ENCODE data around the gene NCAM2. TPM values are rescaled to one million over a fixed set of nuclear protein-coding genes. Genes with fewer than 3 reads are reported as not detected.
A peak's percentile ranks its signal among the peaks of the same experiment; 100 is the strongest.

The NCAM2 gene
- total RNA-seq, 1 experiment from 2014 or later: not detected

GRCh38 chr21:21196087-21196486, 197.9 kb downstream of the NCAM2 start:
- Mint-ChIP-seq H3K36me3 (ENCODE audit: insufficient read depth, unreplicated experiment) (no peaks in the 10 kb centered on the region), H3K9me3 (ENCODE audit: unreplicated experiment) (peaks cover 7% of the 10 kb centered on the region), H3K27me3 (ENCODE audit: insufficient read depth, unreplicated experiment) (no peaks in the 10 kb centered on the region), H3K27ac (ENCODE audit: low read depth, unreplicated experiment) (no peak overlapping the region), H3K4me1 (ENCODE audit: insufficient read depth, unreplicated experiment) (peaks cover 11% of the 10 kb centered on the region), H3K4me3 (ENCODE audit: unreplicated experiment) (no peak overlapping the region)
- no peak for TF ChIP-seq CTCF (IDR thresholded peaks at IDR 0.05; ENCODE audit: unreplicated experiment)
- no peak for DNase-seq (ENCODE audit: unreplicated experiment)
- no TSS peak for BruUV-seq (replicated peaks)
- CTCF ChIA-PET: interaction anchor here (0.6 to 0.7 kb wide), 2 partner anchors 17 to 1422 kb away, joined by 3 read pairs; no protein-coding TSS in a partner anchor
- intact Hi-C loops (cut with micrococcal nuclease): no loop called here
- POLR2A ChIA-PET: interaction anchor here (0.8 kb wide), 1 partner anchor 10 kb away, joined by 3 read pairs; no protein-coding TSS in a partner anchor

- H3K4me3 Mint-ChIP-seq (ENCODE audit: unreplicated experiment): no peak overlapping the region
- peaks cover 7% of the 10 kb centered on the region for H3K9me3 Mint-ChIP-seq (ENCODE audit: unreplicated experiment)
- peaks cover 11% of the 10 kb centered on the region for H3K4me1 Mint-ChIP-seq (ENCODE audit: insufficient read depth, unreplicated experiment)
- no peaks in the 10 kb centered on the region for H3K36me3 Mint-ChIP-seq (ENCODE audit: insufficient read depth, unreplicated experiment)
- no peak for DNase-seq (ENCODE audit: unreplicated experiment)
- no peaks in the 10 kb centered on the region for H3K27me3 Mint-ChIP-seq (ENCODE audit: insufficient read depth, unreplicated experiment)
- intact Hi-C loops (cut with micrococcal nuclease): no loop called here
- no peak for TF ChIP-seq CTCF (IDR thresholded peaks at IDR 0.05; ENCODE audit: unreplicated experiment)
- no TSS peak for BruUV-seq (replicated peaks)
- POLR2A ChIA-PET: no interaction called here
- CTCF ChIA-PET: no interaction called here
- H3K27ac Mint-ChIP-seq (ENCODE audit: low read depth, unreplicated experiment): no peak overlapping the region
These were observed 198.6 kb downstream of the NCAM2 start for GRCh38 chr21:21196848-21197247.

- Mint-ChIP-seq H3K27ac (ENCODE audit: low read depth, unreplicated experiment) (peak overlapping the region; percentile 86), H3K4me3 (ENCODE audit: unreplicated experiment) (no peak overlapping the region), H3K4me1 (ENCODE audit: insufficient read depth, unreplicated experiment) (peaks cover 11% of the 10 kb centered on the region), H3K27me3 (ENCODE audit: insufficient read depth, unreplicated experiment) (no peaks in the 10 kb centered on the region), H3K9me3 (ENCODE audit: unreplicated experiment) (peaks cover 7% of the 10 kb centered on the region), H3K36me3 (ENCODE audit: insufficient read depth, unreplicated experiment) (no peaks in the 10 kb centered on the region)
- TF ChIP-seq CTCF (IDR thresholded peaks at IDR 0.05; ENCODE audit: unreplicated experiment): no peak
- BruUV-seq (replicated peaks): no TSS peak
- ChIA-PET CTCF (interaction anchor here (0.5 kb wide), 1 partner anchor 676 kb away, joined by 4 read pairs; no protein-coding TSS in a partner anchor), POLR2A (interaction anchor here (0.6 to 1.3 kb wide), 3 partner anchors 11 to 1130 kb away, joined by 3 to 5 read pairs (median 3); no protein-coding TSS in a partner anchor)
- no peak for DNase-seq (ENCODE audit: unreplicated experiment)
- intact Hi-C loops (cut with micrococcal nuclease): no loop called here
These were observed 201.3 kb downstream of the NCAM2 start for GRCh38 chr21:21199342-21200102.

GRCh38 chr21:21200103-21200938, 202.1 kb downstream of the NCAM2 start:
- H3K27ac Mint-ChIP-seq (ENCODE audit: low read depth, unreplicated experiment): peak overlapping the region; percentile 86
- intact Hi-C loops (cut with micrococcal nuclease): no loop called here
- no peaks in the 10 kb centered on the region for H3K27me3 Mint-ChIP-seq (ENCODE audit: insufficient read depth, unreplicated experiment)
- peaks cover 7% of the 10 kb centered on the region for H3K9me3 Mint-ChIP-seq (ENCODE audit: unreplicated experiment)
- peaks cover 11% of the 10 kb centered on the region for H3K4me1 Mint-ChIP-seq (ENCODE audit: insufficient read depth, unreplicated experiment)
- no peak for TF ChIP-seq CTCF (IDR thresholded peaks at IDR 0.05; ENCODE audit: unreplicated experiment)
- H3K4me3 Mint-ChIP-seq (ENCODE audit: unreplicated experiment): peak overlapping the region; percentile 52
- no TSS peak for BruUV-seq (replicated peaks)
- DNase-seq (ENCODE audit: unreplicated experiment): peak; percentile 93
- POLR2A ChIA-PET: interaction anchor here (0.6 to 1.0 kb wide), 3 partner anchors 12 to 230 kb away, joined by 3 to 5 read pairs (median 4); no protein-coding TSS in a partner anchor
- CTCF ChIA-PET: interaction anchor here (0.5 to 0.7 kb wide), 2 partner anchors 676 to 1573 kb away, joined by 3 to 4 read pairs; no protein-coding TSS in a partner anchor
- no peaks in the 10 kb centered on the region for H3K36me3 Mint-ChIP-seq (ENCODE audit: insufficient read depth, unreplicated experiment)
